Hepatocyte (in vitro differentiated cells): ENCODE results near the gene CNOT6. TPM values are rescaled to one million over a fixed set of nuclear protein-coding genes. Genes with fewer than 3 reads are reported as not detected.

Experiments used
- DNase-seq: peaks from one replicate; pipeline ENCODE4 v3.0.0-alpha.2; 2016; ENCODE audit warnings: low spot score
- H2AFZ ChIP-seq: fragments of 200-600 bp; sonication (generic); 2 replicates; pipeline ENCODE4 v1.6.0; 2016; ENCODE audit warnings: antibody characterized with exemption, mild to moderate bottlenecking
- H3K27ac ChIP-seq: fragments of 200-600 bp; sonication (generic); 2 replicates; pipeline ENCODE4 v1.5.1; 2016; ENCODE audit warnings: mild to moderate bottlenecking
- H3K27me3 ChIP-seq: fragments of 200-600 bp; sonication (generic); 2 replicates; pipeline ENCODE4 v1.6.1; 2016
- H3K36me3 ChIP-seq: fragments of 200-600 bp; sonication (generic); replicated peaks from 2 replicates; pipeline ENCODE4 v1.5.1; 2016; ENCODE audit warnings: low read depth; ENCODE audit not compliant: insufficient read depth
- H3K4me1 ChIP-seq: fragments of 200-600 bp; sonication (generic); 2 replicates; pipeline ENCODE4 v1.5.1; 2016; ENCODE audit warnings: mild to moderate bottlenecking, moderate library complexity; ENCODE audit not compliant: insufficient read depth
- H3K4me2 ChIP-seq: fragments of 200-600 bp; sonication (generic); 2 replicates; pipeline ENCODE4 v1.6.0; 2016
- H3K4me3 ChIP-seq: fragments of 200-600 bp; sonication (generic); 2 replicates; pipeline ENCODE4 v1.5.1; 2016; ENCODE audit warnings: mild to moderate bottlenecking
- H3K79me2 ChIP-seq: fragments of 200-600 bp; sonication (generic); 2 replicates; pipeline ENCODE4 v1.6.0; 2017; ENCODE audit warnings: mild to moderate bottlenecking
- H3K9me2 ChIP-seq: fragments of 200-600 bp; sonication (generic); replicated peaks from 2 replicates; pipeline ENCODE4 v1.6.0; 2017; ENCODE audit warnings: mild to moderate bottlenecking; ENCODE audit not compliant: insufficient read depth
- H3K9me3 ChIP-seq: fragments of 200-600 bp; sonication (generic); 2 replicates; pipeline ENCODE4 v1.5.1; 2016; ENCODE audit warnings: low read depth, mild to moderate bottlenecking
- H4K20me1 ChIP-seq: fragments of 200-600 bp; sonication (generic); 2 replicates; pipeline ENCODE4 v1.6.0; 2016; ENCODE audit warnings: mild to moderate bottlenecking; ENCODE audit not compliant: insufficient read depth, poor library complexity, severe bottlenecking
- CTCF ChIP-seq: fragments of 200-600 bp; sonication (generic); IDR thresholded peaks from 2 replicates; pipeline ENCODE4 v1.5.1; 2016; ENCODE audit warnings: antibody characterized with exemption, mild to moderate bottlenecking; ENCODE audit not compliant: poor library complexity
- EZH2 ChIP-seq: fragments of 200-600 bp; sonication (generic); IDR thresholded peaks from 2 replicates; pipeline ENCODE4 v1.6.1; 2016; ENCODE audit warnings: antibody characterized with exemption, mild to moderate bottlenecking, borderline replicate concordance
- EZH2phosphoT487 ChIP-seq: fragments of 200-600 bp; sonication (generic); IDR thresholded peaks from one replicate; pipeline ENCODE4 v1.6.1; 2018; ENCODE audit warnings: antibody characterized with exemption, mild to moderate bottlenecking, low read depth, moderate library complexity; ENCODE audit not compliant: unreplicated experiment, severe bottlenecking
- WGBS: methylation state at CpG from one replicate; pipeline ENCODE4 v1.1.6; 2016; ENCODE audit warnings: low lambda C conversion rate; ENCODE audit errors: missing lambda C conversion rate; 5-methylcytosine and 5-hydroxymethylcytosine counted together
- polyA plus RNA-seq: library from polyadenylated mRNA; unstranded; fragments of >200 nt; fragmentation: Nextera tagmentation; extraction: Ambion mirVana; gene quantifications from 2 replicates; pipeline ENCODE4 v1.2.1, GENCODE V29; 2016
- total RNA-seq: library from RNA; depleted of rRNA; stranded (reverse); fragments of >200 nt; gene quantifications from 2 replicates; pipeline ENCODE4 v1.2.3, GENCODE V29; 2014

CNOT6 gene
- total and polyA plus RNA-seq, 2 experiments from 2014 or later = 12.0 to 24.1 TPM

GRCh38 chr5:180622910-180623309 lies 128.7 kb downstream of the CNOT6 start:
- Histone ChIP-seq H3K9me2 (no peaks in the 10 kb centered on the region), H3K9me3 (no peaks in the 10 kb centered on the region), H3K4me1 (no peaks in the 10 kb centered on the region), H3K4me3 (no peak overlapping the region), H2AFZ (no peak overlapping the region), H3K79me2 (no peaks in the 10 kb centered on the region), H3K27me3 (peaks cover 13% of the 10 kb centered on the region), H3K4me2 (no peak overlapping the region), H3K36me3 (no peaks in the 10 kb centered on the region), H4K20me1 (no peaks in the 10 kb centered on the region), H3K27ac (no peak overlapping the region)
- WGBS = 89% methylated on average over 6 of the region's 6 CpGs
- no peak for DNase-seq
- no peak for TF ChIP-seq EZH2phosphoT487
- TF ChIP-seq EZH2 = no peak

- Histone ChIP-seq H3K27ac (no peak overlapping the region), H3K36me3 (no peaks in the 10 kb centered on the region)
These were observed 129.2 kb downstream of the CNOT6 start for GRCh38 chr5:180623411-180623834.

GRCh38 chr5:180623844-180624243 lies 129.7 kb downstream of the CNOT6 start:
- H3K9me2 ChIP-seq = no peaks in the 10 kb centered on the region
- WGBS = 94% methylated on average over 14 of the region's 15 CpGs
- no peaks in the 10 kb centered on the region for H3K36me3 ChIP-seq
- no peaks in the 10 kb centered on the region for H3K9me3 ChIP-seq
- TF ChIP-seq EZH2phosphoT487 (no peak), CTCF (no peak), EZH2 (no peak)
- DNase-seq = no peak
- H2AFZ ChIP-seq = no peak overlapping the region
- H3K27ac ChIP-seq = no peak overlapping the region
- H3K4me3 ChIP-seq = no peak overlapping the region
- H3K4me1 ChIP-seq = no peaks in the 10 kb centered on the region
- H3K79me2 ChIP-seq = no peaks in the 10 kb centered on the region
- H4K20me1 ChIP-seq = no peaks in the 10 kb centered on the region
- H3K27me3 ChIP-seq = peaks cover 6% of the 10 kb centered on the region
- no peak overlapping the region for H3K4me2 ChIP-seq

More at GRCh38 chr5:180623411-180623834, 129.2 kb downstream of the CNOT6 start:
- H3K27me3 ChIP-seq = peaks cover 10% of the 10 kb centered on the region
- H2AFZ ChIP-seq = no peak overlapping the region
- H3K9me2 ChIP-seq = no peaks in the 10 kb centered on the region
- no peaks in the 10 kb centered on the region for H3K4me1 ChIP-seq
- no peak for DNase-seq
- TF ChIP-seq EZH2phosphoT487 (no peak), CTCF (no peak), EZH2 (no peak)
- no peaks in the 10 kb centered on the region for H3K79me2 ChIP-seq
- no peaks in the 10 kb centered on the region for H4K20me1 ChIP-seq
- WGBS = 96% methylated on average over 10 of the region's 10 CpGs
- no peak overlapping the region for H3K4me3 ChIP-seq
- H3K4me2 ChIP-seq = no peak overlapping the region
- H3K9me3 ChIP-seq = no peaks in the 10 kb centered on the region

- WGBS = 90% methylated on average over 5 of the region's 5 CpGs
- no peak overlapping the region for H3K4me2 ChIP-seq
- TF ChIP-seq EZH2phosphoT487 (no peak), EZH2 (no peak), CTCF (no peak)
- no peak for DNase-seq
- peaks cover 2% of the 10 kb centered on the region for H3K27me3 ChIP-seq
- no peaks in the 10 kb centered on the region for H3K4me1 ChIP-seq
- H3K9me2 ChIP-seq = no peaks in the 10 kb centered on the region
- H3K79me2 ChIP-seq = no peaks in the 10 kb centered on the region
- H3K9me3 ChIP-seq = no peaks in the 10 kb centered on the region
- no peak overlapping the region for H3K27ac ChIP-seq
- H3K4me3 ChIP-seq = no peak overlapping the region
- H2AFZ ChIP-seq = no peak overlapping the region
- H4K20me1 ChIP-seq = no peaks in the 10 kb centered on the region
- no peaks in the 10 kb centered on the region for H3K36me3 ChIP-seq
These were observed 130.4 kb downstream of the CNOT6 start for GRCh38 chr5:180624587-180624986.
